Stimulated activated CD4-positive, alpha-beta T cell treated with anti-CD3 and anti-CD28 coated beads, Interleukin-15, amount 100 ng/mL, for 48 hours (primary cell): ENCODE results near the gene TTLL13.
"Not testable (repeated sequence)": the region's sequence is repeated elsewhere in the genome, so short reads cannot be mapped to it uniquely, and the experiment has no call there.

Source experiments
- DNase-seq, 2 donors: peaks; one replicate each; pipeline ENCODE4 v3.0.0-alpha.2; 2020; ENCODE audit warnings: low read depth in 2 of 2

The TTLL13 gene

DNA sequence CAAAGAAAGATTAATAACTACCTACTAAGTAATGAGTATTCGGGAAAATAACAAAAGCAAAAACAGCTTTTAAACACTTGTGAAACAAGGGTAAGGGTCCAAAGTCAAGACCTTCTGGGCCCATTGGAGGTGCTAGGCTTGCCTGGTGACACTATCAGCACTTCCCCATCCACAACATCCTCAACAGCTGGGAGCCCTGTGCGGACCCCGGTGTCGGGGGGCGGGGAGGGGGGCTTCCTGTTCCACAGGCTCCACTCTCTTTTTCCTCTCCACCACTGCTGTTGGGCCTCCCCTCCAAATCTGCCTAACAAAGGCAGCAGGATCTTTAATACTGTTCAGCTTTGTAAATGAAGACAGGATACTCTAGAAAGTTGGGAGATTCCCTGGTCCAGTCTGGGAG, 37.7 kb downstream of the TTLL13 start:
- no peak for DNase-seq

GRCh38 chr15:90287946-90288345, 38.6 kb downstream of the TTLL13 start:
- no peak for DNase-seq

- no peak for DNase-seq
Observed at GRCh38 chr15:90291679-90292356, 42.5 kb downstream of the TTLL13 start.

GRCh38 chr15:90293040-90293810, 43.9 kb downstream of the TTLL13 start:
- peak; percentile 47 to 74 for DNase-seq

GRCh38 chr15:90294159-90294558, 44.8 kb downstream of the TTLL13 start:
- no peak for DNase-seq

- DNase-seq = no peak
Observed at GRCh38 chr15:90294601-90295269, 45.4 kb downstream of the TTLL13 start.

GRCh38 chr15:90295270-90295648, 45.9 kb downstream of the TTLL13 start:
- no peak for DNase-seq

DNA sequence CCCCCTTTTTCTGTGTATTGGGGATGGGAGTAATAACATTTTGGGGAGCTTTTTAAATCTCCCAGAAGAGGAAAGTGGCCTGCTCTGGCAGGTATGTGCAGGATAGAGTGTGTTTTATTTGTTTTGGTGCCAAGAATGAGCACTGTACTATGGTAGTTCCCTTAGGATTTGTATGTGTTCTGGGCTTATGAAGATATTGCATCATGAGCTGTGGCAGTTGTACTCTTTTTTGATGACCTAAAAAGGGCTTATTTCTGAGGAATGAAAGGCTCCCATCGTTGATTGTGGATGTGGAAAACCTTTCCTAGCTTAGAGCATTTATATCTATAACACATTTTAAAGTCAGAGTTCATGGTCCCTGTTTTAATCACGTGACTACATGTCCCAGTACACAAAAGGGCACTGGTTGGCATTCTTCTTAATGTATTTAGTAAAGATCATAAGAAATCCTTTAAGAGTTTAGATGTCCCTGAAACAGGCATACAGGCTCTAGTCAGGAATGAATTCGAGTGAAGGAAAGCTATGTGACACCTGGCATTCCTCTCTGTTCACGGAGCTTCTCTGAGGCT, 47.0 kb downstream of the TTLL13 start:
- not testable (repeated sequence) for DNase-seq

GRCh38 chr15:90297021-90297420, 47.7 kb downstream of the TTLL13 start:
- no peak for DNase-seq

DNA sequence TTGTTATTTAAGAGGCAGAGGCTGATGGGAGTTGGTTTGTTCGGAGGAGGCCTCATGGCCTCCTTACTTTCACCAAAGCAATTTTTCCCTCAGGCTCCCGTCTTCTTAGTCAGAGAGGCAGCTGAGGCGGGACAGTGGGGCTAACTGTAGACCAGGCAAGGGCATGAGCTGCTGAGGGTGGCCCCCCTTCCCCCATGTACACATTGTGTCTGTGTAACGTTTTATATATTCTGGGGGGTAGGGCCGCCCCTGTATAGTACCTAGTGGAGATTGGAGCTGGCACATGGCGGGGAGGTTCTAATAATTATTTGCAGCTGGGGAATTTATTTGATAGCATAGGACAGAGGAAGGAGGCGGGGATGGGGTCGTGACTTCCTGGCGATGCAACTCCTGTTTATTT, 51.2 kb downstream of the TTLL13 start:
- DNase-seq = no peak

- DNase-seq = peak; percentile 47 to 52
Observed at GRCh38 chr15:90300988-90301706, 51.8 kb downstream of the TTLL13 start.

DNA sequence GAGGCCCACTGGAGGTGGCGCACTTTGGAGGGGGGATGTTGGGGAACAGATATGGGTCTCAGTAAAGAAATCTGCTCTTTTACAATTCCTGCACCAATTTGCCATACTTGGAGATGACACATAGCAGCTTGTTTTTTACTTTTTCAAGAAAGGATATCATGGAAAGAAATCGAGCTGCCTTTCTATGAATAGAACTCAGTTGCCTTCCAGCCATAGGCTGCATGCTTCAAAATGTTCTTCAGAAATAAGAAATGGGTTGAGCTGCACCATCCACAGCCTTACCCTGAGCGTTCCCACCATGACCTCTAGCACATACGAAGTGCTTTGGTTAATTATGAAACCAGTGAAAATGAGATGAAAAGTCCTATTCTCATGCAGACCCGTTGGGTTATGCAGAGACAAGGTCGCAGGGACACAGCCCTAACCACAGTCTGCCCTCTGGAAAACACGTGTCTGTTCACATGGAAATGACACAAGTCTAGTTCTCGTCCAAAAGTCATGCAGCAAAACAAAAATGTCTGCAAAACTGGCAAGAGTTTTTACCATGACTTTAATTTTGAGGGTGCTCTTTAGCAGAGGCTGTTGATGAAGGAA, 52.4 kb downstream of the TTLL13 start:
- DNase-seq = no peak

DNA sequence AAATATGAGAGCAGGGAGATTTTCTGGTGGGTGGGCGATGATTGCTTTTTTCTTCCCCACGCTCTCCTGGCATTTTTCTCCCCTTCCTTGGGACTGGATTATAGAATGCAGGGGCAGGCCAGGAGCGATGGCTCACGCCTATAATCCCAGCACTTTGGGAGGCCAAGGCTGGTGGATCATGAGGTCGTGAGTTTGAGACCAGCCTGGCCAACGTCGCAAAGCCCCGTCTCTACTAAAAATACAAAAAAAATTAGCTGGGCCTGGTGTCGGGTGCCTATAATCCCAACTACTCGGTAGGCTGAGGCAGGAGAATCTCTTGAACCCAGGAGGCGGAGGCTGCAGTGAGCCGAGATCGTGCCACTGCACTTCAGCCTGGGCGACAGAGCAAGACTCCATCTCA, 56.0 kb downstream of the TTLL13 start:
- DNase-seq = not testable (repeated sequence)

DNA sequence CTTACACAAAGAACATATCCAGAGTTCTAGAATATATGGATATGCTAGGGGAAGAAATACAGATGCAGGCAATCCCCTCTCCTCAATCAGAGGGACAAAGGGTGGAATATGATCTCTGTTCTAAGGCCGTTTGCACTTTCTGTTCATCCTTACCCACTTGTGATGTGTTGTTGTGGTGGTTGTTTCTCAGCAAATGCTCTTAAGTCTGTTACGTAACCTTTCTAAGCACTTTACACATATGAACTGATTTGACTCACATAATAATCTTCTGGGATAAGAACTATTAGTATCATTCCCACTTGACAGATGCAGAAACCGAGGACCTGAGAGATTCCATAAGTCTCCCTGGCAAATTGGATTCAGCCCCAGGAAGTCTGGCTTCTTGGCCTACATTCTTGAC, 56.6 kb downstream of the TTLL13 start:
- no peak for DNase-seq

DNA sequence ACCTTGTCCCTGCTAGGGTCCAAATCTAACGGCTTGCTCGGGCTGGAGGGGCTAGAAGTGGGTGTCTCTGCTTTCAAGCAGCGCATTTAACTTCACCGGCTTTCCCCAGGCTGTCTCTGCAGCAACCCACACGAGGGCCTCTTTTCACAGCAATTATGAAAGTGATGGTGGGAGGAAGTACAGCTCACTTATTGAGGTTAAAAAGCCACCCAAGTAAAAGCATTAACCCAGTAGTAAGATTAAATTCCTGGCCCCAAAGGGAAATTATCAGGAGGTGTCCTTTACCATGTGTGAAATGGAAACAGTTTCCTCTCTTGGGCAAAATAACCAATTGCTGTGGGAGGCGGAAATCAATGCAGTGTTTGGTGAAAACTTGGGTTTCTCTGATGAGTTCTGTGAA, 57.2 kb downstream of the TTLL13 start:
- peak in 1 of 2 donors; percentile 34 for DNase-seq

DNA sequence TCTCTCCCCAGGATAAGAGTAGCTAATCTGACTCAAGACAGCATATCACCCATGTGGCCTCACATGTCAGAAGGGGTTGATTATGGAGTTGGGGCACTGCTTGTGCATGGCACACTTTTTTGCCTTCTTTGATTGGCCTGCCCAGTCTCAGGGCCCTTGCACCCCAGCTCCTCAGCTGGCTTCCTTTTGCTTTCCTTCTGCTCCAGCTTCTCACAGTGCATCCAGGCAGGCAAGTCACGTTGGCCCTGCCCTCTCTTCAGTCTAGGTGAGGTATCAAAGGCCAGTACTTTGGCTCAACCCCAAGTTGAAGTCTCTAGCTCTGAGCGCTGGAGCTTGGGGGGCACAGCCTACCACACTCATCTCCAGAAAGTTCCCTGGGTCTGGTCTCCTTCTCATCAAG, 58.3 kb downstream of the TTLL13 start:
- no peak for DNase-seq

DNA sequence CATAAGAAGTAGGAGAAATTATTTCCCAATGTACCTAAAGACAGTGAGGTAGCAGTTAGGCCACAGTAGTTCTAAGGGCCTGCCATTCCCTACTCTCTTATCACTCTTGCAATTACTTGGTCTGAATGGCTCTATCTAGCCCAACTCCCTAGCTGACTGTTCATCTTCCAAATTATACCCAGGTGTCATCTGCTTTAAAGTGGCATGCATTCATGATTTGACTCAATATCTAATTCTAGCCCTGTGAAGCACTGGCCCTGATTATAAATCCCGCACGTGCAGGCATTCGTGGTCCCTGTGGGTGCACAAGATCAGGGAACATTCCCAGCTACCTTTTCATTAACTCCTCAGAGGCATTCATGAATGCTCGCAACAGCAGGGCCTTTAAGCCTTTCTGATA, 59.7 kb downstream of the TTLL13 start:
- DNase-seq = no peak
